GM12874 (cell line): ENCODE results near the gene EIF4E1B.

Experiments used
- TF ChIP-seq, protein P1 (sequence below): IDR thresholded peaks from 2 replicates; pipeline ENCODE4 v1.5.1; 2011; ENCODE audit warnings: low read depth, mild to moderate bottlenecking, control low read depth, low read length, moderate library complexity; ENCODE audit not compliant: insufficient read depth

The EIF4E1B gene

DNA sequence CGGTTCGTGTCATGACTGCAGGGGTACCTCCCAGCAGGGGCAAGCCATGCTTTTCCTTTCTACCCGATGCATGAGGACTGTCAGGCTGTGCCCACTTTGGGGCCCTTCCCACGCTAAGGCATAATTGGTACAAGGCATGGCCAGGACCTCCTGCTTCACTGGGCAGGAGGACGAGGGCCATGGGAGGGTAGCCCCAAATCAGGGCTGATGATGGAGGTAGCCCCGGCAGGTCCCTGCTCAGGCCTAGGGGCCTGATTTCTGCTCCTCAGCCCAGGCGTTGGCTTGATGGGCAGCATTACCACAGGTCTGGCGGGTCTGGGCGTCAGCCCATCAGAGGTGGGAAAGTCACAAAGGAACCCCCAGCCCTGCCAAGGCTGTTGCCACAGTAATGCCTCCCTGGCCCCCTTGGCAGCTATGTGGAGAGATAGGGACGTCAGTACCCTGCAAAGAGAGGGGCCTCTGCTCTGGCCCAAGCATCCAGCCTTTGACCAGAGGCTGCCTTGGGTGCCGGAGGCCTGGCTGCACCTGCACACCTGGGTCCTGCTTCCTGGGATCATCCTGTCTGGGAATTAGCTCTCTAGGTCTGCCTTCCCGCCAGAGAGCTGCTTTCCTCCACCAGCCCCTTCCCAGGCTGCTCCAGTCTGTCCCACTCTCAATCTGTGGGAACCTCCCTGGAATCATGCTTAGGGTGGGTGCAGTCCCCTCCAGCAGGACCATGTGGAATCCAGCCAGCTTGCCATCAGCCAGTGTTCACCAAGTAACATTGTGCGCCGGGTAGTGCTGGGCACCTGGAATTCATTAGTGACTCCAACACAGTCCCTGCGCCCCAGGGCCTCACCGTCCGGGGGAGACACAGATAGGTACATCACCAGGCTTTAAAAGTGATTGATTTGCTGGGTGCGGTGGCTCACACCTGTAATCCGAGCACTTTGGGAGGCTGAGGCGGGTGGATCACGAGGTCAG is 32.2 kb downstream of the EIF4E1B start:
- TF ChIP-seq, protein P1, sequence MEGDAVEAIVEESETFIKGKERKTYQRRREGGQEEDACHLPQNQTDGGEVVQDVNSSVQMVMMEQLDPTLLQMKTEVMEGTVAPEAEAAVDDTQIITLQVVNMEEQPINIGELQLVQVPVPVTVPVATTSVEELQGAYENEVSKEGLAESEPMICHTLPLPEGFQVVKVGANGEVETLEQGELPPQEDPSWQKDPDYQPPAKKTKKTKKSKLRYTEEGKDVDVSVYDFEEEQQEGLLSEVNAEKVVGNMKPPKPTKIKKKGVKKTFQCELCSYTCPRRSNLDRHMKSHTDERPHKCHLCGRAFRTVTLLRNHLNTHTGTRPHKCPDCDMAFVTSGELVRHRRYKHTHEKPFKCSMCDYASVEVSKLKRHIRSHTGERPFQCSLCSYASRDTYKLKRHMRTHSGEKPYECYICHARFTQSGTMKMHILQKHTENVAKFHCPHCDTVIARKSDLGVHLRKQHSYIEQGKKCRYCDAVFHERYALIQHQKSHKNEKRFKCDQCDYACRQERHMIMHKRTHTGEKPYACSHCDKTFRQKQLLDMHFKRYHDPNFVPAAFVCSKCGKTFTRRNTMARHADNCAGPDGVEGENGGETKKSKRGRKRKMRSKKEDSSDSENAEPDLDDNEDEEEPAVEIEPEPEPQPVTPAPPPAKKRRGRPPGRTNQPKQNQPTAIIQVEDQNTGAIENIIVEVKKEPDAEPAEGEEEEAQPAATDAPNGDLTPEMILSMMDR = no peak

DNA sequence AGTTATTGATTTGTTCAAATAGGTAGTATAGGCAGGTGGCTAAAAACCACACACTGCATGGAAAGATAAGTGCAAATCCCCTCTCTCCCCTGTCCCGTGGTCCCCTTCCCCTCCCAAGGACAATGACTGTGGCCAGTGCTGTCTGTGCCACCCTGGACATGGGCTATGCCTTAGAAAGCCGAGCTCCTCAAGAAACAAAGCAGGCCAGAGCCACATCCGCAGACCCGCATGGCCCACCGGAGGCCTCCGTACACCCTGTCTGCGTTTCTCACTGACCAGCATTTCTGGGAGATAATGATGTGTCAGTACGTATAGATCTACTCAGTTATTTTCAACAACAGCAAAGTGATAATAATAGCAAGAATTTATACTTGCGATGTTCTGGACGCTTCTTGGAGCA is 33.1 kb downstream of the EIF4E1B start:
- TF ChIP-seq, protein P1 = no peak

GRCh38 chr5:176664479-176664878 is 34.0 kb downstream of the EIF4E1B start:
- TF ChIP-seq, protein P1 = no peak

- TF ChIP-seq, protein P1 = no peak
These were observed 34.4 kb downstream of the EIF4E1B start for GRCh38 chr5:176664886-176665285.

GRCh38 chr5:176665517-176665916 is 35.0 kb downstream of the EIF4E1B start:
- TF ChIP-seq, protein P1 = no peak

- TF ChIP-seq, protein P1 = no peak
These were observed 37.2 kb downstream of the EIF4E1B start for GRCh38 chr5:176667637-176668036.

- TF ChIP-seq, protein P1 = no peak
These were observed 40.0 kb downstream of the EIF4E1B start for GRCh38 chr5:176670449-176670848.
